ENCODE results near the gene CORO7. TPM values are rescaled to one million over a fixed set of nuclear protein-coding genes. Genes with fewer than 3 reads are reported as not detected.

The CORO7 gene
- total and polyA plus RNA-seq, 2 donors (not counting 1 experiment from before 2014, with no cell fraction given), result 117 to 230 TPM

GRCh38 chr16:4381072-4381934 lies 35.1 kb downstream of the CORO7 start:
- ATAC-seq (ENCODE audit: low read depth) (no peak), DNase-seq (no peak)
- no peak for TF ChIP-seq EZH2 (IDR thresholded peaks at IDR 0.05; ENCODE audit: borderline replicate concordance, insufficient read depth, low read depth, low read length, poor library complexity, severe bottlenecking)
- no peak for TF ChIP-seq CTCF (IDR thresholded peaks at IDR 0.05)
- intact Hi-C loops (cut with micrococcal nuclease), result no loop called here
- H3K27ac Mint-ChIP-seq, result no peak overlapping the region
- Histone ChIP-seq H3K9me3 (ENCODE audit: control extremely low read depth in 1 of 3, control insufficient read depth in 2 of 3, insufficient read depth in 1 of 3, low read length in 2 of 3) (no peaks in the 10 kb centered on the region), H4K20me1 (ENCODE audit: control insufficient read depth, insufficient read depth, low read length, poor library complexity, severe bottlenecking) (peaks cover 96% of the 10 kb centered on the region), H3K27me3 (replicated peaks in 1 of 4; ENCODE audit: control extremely low read depth in 1 of 4, control insufficient read depth in 3 of 4, insufficient read depth in 4 of 4, low read length in 3 of 4) (no peaks in the 10 kb centered on the region), H3K4me3 (ENCODE audit: control extremely low read depth in 1 of 5, extremely low read depth in 1 of 5, insufficient read depth in 1 of 5, low read depth in 2 of 5, low read length in 4 of 5) (no peak overlapping the region), H3K27ac (ENCODE audit: low read length in 2 of 2) (no peak overlapping the region), H3K4me1 (ENCODE audit: control insufficient read depth in 2 of 2, insufficient read depth in 2 of 2, low read length in 2 of 2) (no peaks in the 10 kb centered on the region), H3K36me3 (replicated peaks in 1 of 2; ENCODE audit: control extremely low read depth in 1 of 2, control insufficient read depth in 1 of 2, extremely low read depth in 1 of 2, insufficient read depth in 2 of 2, low read length in 1 of 2) (peaks cover 0 to 50% of the 10 kb centered on the region in 2 experiments), H3K4me2 (replicated peaks; ENCODE audit: low read depth, low read length, poor library complexity, severe bottlenecking) (no peak overlapping the region), H3K9ac (ENCODE audit: low read length) (no peak overlapping the region), H2AFZ (ENCODE audit: insufficient read depth, low read depth, low read length, poor library complexity, severe bottlenecking) (no peak overlapping the region), H3K79me2 (ENCODE audit: control insufficient read depth, insufficient read depth, low read length) (peaks cover 31% of the 10 kb centered on the region)
- H3K4me3 Mint-ChIP-seq, result no peak overlapping the region
- POLR2A ChIA-PET, result no interaction called here
- CTCF ChIA-PET, result interaction anchor here (1.0 kb wide), 1 partner anchor 16 kb away, joined by 3 read pairs; no protein-coding TSS in a partner anchor
- no peaks in the 10 kb centered on the region for H3K9me3 Mint-ChIP-seq (ENCODE audit: insufficient read depth)
- 97% methylated on average over 59 of the region's 59 CpGs for WGBS (ENCODE audit: insufficient coverage)
- H3K27me3 Mint-ChIP-seq, result no peaks in the 10 kb centered on the region
- H3K4me1 Mint-ChIP-seq, result peaks cover 2% of the 10 kb centered on the region
